ENCODE measurements around the gene RING1.

Gene RING1

DNA sequence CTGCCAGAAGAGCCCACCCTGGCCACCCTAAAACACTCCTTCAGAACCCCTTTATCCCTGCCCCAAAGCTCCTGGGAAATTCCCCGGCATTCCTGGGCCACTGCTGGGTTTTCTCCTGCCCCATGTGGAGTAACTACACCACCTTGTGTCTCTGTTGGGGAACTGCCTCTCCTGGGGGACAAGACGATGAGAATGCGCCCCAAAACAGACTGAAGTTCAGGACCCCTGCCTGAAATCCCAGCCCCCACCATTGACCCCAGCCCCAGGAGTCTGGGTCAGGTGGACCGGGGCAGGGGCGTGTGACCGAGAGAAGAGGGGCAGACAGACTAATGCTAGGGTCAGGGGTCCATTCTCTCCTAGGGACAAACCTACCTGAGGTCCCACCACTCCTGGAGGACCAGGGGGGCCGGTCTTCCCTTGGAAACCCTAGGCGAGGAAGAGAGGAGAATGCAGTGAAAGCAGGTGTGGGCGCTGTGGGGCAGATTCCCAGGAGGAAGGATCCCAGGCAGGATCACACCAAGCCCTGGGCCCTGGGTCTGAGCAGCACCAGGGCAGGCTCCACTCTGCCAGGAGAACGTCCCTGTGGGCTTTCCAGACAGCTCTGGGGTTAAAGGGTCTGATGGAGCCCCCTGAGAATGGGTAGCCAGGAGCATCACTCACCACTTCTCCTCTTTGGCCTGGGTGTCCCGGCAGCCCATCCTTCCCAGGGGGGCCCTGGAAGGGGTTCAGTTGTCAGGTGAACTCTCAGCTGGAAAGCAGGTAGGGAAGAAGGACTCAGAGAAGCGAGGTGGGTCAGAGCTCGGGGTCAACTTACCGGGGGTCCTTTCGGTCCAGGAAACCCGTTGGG, 35.4 kb upstream of the RING1 start:
- DNase-seq, result peak; percentile 23

DNA sequence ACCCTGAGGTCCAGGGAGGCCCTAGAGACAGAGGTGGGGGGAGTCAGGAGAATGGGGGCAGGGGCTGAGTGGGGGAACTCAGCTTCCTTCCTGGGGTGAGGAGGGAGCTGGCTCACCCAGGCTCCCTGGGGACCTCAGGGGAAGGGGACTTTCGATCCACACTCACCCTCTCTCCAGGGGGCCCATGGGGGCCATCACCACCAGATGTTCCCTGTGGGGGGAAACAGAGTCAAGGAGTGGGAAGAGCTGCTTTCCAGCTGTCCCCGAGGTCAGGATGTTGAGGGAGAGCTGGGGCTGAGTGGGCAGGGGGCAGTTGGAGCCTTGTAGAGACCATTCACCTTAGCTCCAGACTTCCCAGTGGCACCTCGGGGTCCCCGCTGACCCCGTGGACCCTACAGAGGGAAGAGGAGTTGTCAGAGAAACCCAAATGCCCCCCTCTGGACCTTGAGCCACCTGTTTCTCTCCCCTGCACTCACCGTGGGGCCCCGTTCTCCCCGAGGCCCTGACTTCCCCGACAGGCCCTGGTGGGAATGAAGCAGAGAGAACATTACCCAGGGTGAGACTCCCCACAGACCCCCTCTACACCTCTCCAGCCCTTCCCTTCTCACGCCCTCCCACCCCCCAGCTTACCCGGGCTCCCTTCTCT, 34.6 kb upstream of the RING1 start:
- no peak for DNase-seq

DNA sequence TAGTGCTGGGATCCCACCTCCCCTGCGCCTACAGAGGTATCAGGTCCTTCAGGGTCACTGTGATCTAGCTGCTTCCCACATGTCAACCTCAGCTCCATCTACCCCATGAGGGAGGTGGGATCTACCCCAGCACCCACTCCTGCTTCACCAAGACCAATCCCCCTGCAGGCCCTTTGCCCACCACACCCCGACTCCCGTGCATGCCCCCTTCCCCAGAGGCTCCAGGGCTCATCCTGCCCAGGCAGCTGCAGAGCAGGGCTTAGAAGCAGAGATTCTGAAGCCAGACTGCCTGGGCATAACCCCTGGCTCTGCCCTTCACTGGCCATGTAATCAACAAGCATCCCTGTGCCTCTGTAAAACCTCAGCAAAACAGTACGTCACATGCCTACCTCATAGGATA, 33.5 kb upstream of the RING1 start:
- no peak for DNase-seq

DNA sequence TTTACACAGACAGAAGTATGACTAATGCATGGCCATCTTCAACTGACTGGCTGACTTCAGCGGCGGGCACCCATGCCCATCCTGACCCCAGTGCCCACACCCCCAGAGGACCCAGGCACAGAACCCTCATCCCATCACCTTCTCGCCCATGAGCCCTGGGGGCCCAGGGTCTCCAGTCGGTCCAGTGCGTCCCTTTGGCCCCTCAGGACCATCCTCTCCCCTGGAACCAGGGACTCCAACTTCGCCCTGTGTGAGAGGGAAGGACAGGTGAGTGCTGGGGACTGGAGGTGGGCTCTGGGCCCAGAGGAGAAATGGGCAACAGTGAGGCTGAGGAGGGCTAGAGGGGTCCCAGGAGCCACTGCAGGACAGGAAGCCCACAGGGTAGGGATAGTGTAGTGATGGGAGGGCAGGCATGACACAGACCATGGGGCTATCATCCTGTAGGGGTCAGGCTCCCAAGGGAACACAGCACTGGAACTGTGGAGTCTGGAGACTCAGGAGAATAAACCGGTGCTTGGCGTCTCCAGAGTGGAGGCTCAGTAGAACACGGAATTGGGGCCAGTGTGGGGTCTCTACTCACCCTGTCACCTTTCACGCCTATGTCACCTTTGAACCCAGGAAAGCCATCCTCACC, 32.7 kb upstream of the RING1 start:
- no peak for DNase-seq

DNA sequence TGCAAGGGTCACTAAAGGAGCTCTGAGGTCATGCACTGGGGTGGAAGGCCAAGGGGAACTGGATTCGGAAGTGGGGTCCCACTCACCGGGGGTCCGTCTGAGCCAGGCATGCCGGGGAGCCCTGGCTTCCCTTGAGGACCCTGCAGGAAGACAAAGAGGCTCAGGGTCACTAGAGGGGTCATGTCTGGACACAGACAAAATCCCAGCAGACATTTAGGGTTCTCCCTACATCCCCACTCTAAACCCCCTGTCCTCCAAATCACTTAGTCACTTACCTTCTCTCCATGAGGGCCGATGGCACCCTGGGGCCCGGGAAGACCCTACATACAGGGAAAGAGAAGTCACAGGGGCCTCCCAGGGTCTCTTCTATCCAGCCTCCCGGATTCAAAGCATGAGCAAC, 31.4 kb upstream of the RING1 start:
- no peak for DNase-seq

DNA sequence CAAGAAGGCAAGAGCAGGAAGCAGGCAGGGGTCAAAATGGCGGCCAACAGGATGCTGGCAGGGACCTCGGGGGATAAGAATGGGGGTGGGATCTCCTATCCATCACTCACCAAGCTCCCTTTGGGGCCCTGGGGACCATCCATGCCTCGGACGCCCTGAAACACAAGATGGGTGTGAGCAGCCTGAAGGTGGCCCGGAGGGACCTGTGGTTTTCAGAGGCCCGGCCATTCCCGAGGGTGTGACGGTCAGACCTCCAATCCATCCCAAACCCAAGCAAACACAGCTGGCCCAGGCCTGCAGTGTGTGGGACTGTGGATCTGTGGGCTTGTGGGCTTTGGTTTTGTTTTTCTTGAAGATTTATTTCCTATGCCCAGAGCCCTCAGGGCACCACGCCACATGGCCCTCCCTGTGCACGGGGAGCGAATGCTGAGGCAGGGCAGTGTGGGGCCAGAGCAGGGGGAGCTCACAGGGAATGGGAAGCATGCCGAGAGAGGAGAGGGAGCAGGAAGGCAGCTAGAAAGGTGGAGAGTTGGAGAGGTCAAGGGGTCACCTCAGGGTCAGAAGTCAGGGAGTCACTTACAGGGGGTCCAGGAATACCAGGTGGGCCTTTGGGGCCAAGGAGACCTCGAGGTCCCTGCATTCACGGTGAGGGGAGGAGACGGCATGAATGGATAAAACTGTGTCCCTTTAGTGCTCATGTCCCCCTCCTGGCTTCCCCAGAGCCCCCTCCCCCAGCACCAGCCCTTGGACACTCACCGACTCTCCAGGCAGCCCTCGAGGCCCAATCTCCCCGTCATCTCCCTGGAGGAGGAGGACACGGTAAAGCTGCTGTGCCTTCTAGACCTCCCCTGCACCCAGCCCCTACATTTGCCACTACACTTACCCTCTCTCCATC, 30.5 kb upstream of the RING1 start:
- no peak for DNase-seq

DNA sequence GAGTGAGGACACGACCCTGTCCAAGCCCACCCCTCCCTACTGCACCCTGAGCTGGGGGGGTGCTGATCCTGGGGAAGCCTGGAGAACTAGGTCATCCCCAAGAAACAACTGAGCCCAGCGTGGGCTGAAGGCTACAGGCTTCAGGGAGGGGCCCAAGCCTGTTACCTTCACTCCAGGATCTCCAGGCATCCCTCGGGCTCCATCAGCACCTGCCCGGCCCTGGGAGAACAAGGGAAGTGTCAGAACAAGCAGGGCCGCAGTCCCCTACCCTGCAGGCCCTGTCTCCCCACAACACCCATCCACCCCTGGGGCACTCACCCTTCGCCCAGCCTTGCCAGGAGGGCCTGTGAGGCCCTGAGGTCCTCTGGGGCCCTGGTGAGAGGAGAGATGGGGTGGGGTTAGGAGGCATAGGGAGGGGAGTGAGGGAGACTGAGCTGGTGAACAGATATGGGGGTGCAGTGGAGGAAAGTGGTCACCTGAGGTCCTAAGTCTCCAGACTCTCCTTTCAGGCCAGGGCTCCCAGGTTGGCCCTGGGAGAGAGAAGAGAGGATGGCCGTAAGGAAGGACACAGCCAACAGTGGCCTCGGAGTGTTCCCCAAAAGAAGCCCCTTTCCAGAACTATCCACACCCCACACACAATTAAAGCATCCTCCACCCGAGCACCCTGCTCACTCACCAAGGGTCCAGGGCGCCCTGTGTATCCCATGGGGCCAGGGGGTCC, 29.4 kb upstream of the RING1 start:
- no peak for DNase-seq

DNA sequence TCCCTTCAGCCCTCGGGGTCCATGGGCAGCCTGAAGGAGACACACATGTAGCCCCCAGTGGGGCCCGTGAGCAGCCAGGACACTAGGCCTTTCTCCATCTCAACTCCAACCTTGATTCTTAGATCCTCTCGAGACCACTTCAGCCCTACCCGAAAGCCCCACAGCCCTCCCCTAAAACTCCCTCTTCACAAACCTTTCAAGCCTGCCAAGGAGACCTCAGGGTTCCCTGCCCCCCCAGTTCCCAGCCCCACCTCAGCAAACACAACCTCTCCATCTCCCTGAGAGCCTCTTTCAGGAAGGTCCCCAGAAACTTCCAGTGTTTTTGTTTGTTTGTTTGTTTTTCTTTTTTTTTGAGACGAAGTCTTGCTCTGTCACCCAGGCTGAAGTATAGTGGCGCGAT, 27.2 kb upstream of the RING1 start:
- DNase-seq, result no peak

DNA sequence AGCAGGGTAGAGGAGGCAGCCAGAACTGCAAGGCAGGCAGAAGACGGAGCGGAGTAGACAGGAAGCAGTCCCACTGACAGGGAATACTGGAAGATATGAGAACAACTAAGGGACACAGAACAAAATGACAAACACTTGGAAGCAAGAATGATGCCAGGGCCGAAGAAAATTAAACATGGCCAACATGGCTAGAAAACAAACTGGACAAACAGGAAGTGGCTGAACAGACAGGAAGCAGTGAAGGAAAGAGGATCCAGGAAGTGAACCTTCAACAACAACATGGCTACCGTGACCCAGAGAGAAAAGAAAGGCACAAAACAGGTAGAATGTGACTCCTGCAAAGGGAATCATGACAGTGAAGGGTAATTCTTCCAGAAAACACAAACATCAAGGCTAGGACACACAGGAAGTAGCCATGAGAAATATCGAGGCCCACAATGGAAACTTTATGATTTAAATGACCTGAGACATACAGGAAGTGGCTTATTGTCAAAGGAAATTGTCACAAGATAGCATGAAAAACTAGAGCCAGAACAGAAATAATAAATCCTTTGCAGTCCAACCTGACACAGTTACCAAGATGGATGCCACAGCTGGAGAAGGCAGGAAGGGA, 25.1 kb upstream of the RING1 start:
- DNase-seq, result peak; percentile 22

DNA sequence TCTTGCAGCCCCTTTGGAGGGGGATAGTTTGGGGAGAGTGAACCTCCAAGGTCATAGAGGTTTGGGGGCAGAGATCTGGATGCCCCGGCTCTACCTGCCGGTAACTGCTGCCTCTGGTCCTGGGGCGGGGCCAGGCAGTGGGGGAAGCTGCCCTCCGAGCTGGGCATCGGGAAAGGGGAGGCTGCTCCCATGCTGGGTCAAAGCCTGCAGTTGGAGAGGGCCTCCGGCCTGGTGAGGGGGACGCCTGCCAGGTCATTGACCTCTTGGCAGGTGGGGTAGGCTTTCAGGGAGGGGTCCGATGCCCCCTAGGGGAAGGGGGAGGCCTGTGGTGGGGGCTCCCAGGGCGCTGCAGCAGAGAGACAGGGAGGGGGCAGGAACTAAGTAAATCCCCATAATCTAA, 23.1 kb upstream of the RING1 start:
- DNase-seq, result no peak

DNA sequence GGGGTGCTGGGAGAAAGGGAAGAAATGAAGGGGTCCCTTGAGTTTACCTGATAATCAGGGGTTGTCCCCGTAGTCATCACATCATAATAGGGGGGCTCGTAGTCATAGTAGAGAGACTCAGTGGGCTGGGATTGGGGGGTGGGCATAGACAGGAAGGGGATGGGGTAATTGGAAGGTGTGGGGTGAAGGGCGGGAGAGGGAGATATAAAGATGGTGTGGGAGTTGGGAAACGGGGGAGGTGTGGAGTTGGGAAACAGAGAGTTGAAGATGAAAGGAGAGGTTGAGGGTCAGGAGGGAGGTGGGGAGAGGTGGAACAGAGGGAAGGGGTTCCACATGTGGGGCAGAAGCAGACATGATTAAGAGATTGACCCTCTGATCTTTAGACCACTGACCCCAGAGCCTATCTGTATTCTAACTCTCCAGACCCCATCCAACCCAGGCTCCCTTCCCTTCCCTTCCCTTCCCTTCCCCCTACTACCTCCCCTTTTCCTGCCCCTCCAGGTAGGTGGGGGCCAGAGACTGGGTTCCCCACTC, 22.6 kb upstream of the RING1 start:
- no peak for DNase-seq

DNA sequence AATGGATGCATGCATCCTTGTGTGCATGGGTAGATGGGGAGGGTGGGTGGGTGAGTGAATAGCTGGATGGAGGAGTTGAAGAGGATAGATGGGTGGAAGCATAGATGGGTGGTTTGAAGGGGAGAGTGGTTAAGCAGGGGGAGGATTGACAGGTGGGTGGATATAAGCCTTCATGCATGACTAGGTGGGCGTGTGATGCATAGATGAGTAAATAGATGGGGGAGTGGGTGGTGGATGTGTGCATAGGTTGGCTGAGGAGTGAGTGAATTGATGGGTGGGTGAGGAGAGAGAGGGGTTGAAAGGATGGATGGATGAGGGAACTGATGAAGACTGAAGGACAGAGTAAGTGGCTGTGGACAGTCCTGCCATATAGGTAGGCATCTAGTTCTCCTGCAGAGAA, 20.5 kb upstream of the RING1 start:
- no peak for DNase-seq

DNA sequence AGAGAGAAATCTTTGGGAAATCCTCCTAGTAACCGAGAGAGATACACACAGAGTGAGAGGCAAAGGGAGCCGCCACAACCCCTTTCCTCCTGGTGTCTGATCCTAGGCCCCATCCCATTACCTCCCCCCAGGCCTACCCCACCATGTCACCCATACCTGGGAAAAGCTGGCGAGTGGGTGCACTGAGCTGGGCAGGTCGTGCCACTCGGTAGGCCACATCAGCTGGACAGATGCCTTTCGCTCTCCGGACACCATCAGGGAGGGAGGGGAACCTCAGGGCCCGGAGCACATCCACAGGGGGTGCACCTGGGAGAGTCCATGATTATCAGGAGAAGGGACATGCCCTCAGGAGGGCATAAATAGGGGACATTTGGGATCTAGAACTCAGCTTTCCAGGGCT, 19.1 kb upstream of the RING1 start:
- DNase-seq, result no peak

DNA sequence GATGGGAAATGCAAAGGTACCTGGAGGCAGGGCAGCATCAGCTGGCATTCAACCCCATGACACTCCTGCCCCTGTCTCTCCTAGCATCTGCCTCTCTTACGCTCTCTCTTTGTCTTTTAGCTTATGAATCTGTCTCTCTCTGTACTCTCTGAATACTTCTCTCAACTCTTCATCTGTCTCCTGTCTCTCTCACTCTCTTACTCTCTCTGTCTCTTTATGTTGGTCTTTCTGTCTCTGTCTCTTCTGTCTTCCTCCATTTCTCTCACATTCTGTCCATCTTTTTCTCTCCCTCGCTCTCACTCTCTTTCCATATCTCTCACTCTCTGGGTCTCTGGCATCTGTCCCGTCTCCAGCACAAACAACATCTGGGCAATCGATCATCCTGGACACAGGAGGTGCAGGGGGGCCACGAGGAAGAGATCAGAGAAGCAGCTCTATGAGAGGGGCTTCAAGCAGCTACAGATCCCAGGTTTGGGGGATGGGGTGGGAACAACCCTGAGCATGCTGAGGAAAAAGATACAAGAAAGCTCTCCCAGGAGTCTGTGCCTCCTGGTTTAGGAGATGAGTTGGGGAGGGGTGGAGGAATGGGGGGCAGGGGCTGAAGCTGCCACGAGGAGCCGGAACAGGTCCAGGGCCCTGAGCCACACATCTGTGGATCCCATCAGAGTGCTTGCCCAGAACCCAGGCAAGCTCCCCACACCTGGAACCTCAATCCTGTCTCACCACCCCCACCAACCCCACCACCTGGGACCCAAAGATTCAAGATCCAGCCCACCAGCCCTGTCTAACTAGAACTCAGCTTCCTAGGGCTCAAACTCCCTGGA, 18.5 kb upstream of the RING1 start:
- no peak for DNase-seq

DNA sequence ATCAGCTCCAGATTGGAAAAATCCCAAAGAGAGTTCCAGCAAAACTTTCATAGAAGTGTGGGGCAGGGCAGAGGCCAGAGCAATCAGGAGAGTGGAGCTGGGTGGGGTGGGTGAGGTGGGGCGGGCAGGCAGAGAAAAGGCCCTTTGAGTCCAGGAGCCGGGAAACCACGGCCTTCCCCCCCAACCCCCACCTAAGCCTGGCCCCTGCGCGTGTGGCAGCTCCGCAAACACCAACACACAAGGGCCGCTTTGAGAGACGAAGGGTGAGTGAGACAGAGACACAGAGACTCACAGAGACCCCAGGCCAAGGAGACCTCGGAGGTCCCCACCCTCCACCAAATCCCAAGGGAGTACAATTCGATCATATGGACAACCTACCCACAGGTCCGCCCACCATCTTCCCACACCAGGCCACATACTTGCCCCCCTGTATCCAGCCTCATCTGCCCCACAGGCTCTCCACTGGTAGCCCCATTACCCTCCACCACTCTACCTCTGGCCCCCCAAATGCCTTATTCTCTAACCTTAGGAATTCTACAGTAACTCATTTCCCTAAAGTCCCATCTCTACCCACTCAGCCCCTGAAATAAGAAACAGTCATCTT, 17.7 kb upstream of the RING1 start:
- DNase-seq, result no peak

DNA sequence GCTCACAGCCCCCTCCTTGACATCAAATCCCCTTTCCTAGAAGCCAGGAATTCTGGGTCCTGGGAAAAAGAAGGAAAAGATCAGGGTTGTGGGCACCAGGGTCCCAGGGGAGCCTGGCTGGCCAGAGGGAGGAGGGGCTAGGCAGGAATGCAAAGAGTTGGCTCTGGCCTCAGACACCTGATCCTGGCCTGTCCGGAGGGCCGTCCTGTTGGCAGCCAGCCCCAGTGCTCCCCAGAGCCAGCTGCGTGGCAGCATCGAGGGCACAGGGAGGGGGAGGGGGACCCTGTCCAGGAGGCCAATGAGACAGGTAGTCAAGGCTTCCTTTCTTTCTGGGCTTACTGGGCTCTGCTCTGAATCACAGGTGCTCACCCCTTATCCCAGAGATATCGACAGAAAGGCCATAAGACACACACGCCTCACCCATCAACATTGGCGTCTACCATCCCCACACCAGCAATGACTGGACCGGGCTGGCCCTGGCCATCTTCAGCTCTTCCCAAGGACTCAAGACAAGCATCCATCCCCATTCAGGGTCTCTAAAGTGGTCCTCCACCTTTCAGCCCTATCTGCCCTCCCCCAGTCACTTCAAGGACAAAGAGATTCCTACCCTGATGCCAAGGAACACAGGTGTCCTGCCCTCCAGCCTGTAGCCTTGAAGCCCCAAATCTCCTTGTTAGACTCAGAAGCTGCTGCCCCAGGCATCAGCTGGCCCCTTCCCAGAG, 16.8 kb upstream of the RING1 start:
- DNase-seq, result no peak

DNA sequence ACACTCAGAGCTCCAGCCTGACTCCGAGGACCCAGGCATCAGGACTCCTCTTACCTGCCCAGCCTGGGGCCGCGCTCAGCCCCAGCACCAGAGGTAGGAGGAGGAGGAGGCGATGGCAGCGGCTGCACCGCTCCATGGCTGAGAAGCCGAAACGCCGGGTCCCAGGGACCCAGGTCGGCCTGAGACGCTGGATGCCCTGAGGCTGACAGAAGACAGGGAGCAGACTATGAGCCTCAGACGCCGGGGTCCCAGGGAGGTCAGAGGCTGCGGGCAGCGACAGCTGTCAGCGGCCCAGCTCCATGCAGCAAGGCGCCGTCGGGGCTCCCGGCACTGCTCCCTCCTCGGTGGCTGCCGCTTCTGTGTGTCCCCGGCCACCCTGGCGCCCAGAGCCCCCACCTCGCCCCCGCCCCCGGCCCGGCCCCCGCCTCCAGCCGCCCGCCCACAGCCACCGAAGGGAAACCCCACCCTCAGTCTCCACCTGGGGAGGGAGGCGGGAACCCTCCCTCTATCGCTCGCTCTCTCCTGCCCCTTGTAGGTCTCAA, 16.1 kb upstream of the RING1 start, which contains the start of gene COL11A2:
Gene COL11A2 (minus strand): TSS at position 363 of the 542 bp plus-strand sequence. CDS start 227 bp downstream, at position 136.
- no peak for DNase-seq

DNA sequence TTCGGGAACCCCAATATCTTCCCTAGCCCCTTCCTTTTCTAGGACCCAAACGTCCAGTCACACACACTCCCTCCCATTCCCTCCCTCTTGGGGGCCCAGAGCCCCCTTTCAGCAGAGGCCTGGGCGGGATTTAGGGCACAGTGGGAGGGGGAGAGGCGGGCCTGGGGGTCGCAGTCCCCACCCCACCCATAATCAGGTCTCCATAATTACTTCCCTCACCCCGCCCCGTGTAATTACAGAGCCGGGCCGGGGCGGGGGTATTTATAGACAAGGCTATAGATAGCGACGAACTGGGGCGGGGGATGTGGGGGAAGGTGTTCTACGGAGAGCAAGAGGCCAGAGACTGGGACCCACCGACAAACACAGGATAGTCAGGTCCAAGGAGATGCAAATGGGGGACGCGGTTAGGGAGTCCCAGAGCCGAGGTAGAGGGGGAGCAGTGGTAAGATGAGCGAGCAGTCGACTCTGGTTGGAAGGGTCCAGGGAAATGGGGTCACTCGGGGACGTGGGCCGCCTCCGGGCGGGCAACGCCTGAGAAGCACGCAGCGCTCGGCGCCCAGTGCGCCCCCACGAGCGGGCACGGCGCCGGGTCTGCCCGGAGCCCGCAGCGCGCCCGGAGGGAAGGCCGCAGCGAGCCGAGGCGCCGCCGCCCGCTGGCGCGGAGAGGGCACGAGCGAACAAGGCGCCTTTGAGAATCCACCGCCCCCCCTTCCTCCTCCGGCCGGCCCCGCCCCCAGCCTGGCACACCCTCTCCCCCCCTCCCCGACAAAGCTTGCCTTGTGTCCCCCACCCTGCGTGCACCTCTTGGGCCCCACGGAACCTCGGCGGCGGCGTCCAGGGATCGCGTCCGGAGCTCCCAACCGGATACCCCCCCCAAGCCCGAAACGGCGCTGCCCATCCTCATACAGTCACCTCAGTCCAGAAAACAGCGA, 15.4 kb upstream of the RING1 start:
- DNase-seq, result no peak
